Measurements from ENCODE around the gene HEATR5A.
"Not testable (repeated sequence)": the region's sequence is repeated elsewhere in the genome, so short reads cannot be mapped to it uniquely, and the experiment has no call there.

The HEATR5A gene

GRCh38 chr14:31388687-31389413, 31.5 kb downstream of the HEATR5A start:
- DNase-seq (ENCODE audit: low spot score) = no peak

- DNase-seq (ENCODE audit: low spot score) = no peak
Observed at GRCh38 chr14:31387091-31387490, 33.3 kb downstream of the HEATR5A start.

- DNase-seq (ENCODE audit: low spot score) = no peak
Observed at GRCh38 chr14:31386271-31386670, 34.1 kb downstream of the HEATR5A start.

- DNase-seq (ENCODE audit: low spot score) = no peak
Observed at GRCh38 chr14:31382221-31382620, 38.1 kb downstream of the HEATR5A start.

GRCh38 chr14:31380106-31380505, 40.2 kb downstream of the HEATR5A start:
- no peak for DNase-seq (ENCODE audit: low spot score)

GRCh38 chr14:31379125-31379947, 41.0 kb downstream of the HEATR5A start:
- not testable (repeated sequence) for DNase-seq (ENCODE audit: low spot score)

GRCh38 chr14:31377433-31377832, 42.9 kb downstream of the HEATR5A start:
- no peak for DNase-seq (ENCODE audit: low spot score)

- DNase-seq (ENCODE audit: low spot score) = no peak
Observed at GRCh38 chr14:31371646-31372045, 48.7 kb downstream of the HEATR5A start.

- DNase-seq (ENCODE audit: low spot score) = no peak
Observed at GRCh38 chr14:31363331-31364073, 56.8 kb downstream of the HEATR5A start.

- no peak for DNase-seq (ENCODE audit: low spot score)
Observed at GRCh38 chr14:31362746-31363145, 57.6 kb downstream of the HEATR5A start.

GRCh38 chr14:31361761-31362160, 58.6 kb downstream of the HEATR5A start:
- not testable (repeated sequence) for DNase-seq (ENCODE audit: low spot score)

GRCh38 chr14:31360919-31361662, 59.3 kb downstream of the HEATR5A start:
- no peak for DNase-seq (ENCODE audit: low spot score)

GRCh38 chr14:31357279-31357678, 63.1 kb downstream of the HEATR5A start:
- no peak for DNase-seq (ENCODE audit: low spot score)

GRCh38 chr14:31346097-31346496, 74.3 kb downstream of the HEATR5A start:
- no peak for DNase-seq (ENCODE audit: low spot score)

- no peak for DNase-seq (ENCODE audit: low spot score)
Observed at GRCh38 chr14:31341280-31341679, 79.1 kb downstream of the HEATR5A start.

- no peak for DNase-seq (ENCODE audit: low spot score)
Observed at GRCh38 chr14:31340297-31341063, 79.9 kb downstream of the HEATR5A start.

GRCh38 chr14:31339743-31340142, 80.6 kb downstream of the HEATR5A start:
- DNase-seq (ENCODE audit: low spot score) = no peak

GRCh38 chr14:31337331-31337730, 83.0 kb downstream of the HEATR5A start:
- no peak for DNase-seq (ENCODE audit: low spot score)

GRCh38 chr14:31336646-31337045, 83.7 kb downstream of the HEATR5A start:
- no peak for DNase-seq (ENCODE audit: low spot score)

GRCh38 chr14:31331395-31331794, 89.0 kb downstream of the HEATR5A start:
- DNase-seq (ENCODE audit: low spot score) = not testable (repeated sequence)

GRCh38 chr14:31329876-31330521, 90.4 kb downstream of the HEATR5A start:
- not testable (repeated sequence) for DNase-seq (ENCODE audit: low spot score)

Data from germinal center (tissue), 1 donor.